Measurements from ENCODE around the gene ITGB2.

ITGB2 gene

DNA sequence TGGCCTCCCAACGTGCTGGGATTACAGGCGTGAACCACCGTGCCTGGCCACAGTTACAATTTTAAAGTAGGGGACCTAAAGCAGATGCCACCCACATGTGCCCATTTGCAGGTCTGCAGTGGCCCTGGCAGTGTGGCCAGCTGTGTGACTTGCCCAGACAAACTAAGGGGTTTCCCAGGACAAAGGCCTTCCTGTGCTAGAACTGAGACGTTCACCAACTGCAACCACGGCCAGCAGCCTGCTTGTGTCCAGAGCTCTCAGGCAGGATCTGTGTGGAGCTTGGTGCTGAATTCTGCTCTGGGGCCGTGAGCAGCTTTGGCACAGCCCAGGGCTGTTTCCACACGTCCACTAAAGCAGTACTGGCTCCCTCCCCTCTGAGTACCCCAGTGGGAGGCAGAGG, 36.6 kb downstream of the ITGB2 start:
- peaks cover 18% of the 10 kb centered on the region for H3K4me1 ChIP-seq (ENCODE audit: control insufficient read depth, low read length)
- peaks cover 14% of the 10 kb centered on the region for H3K27me3 ChIP-seq (ENCODE audit: control insufficient read depth, low read length)
- no peak overlapping the region for H3K27ac ChIP-seq (ENCODE audit: low read depth, low read length)
- no peaks in the 10 kb centered on the region for H3K9me2 ChIP-seq (replicated peaks; ENCODE audit: control insufficient read depth, low read length)
- no peak overlapping the region for H3K4me3 ChIP-seq (ENCODE audit: low read length)
- no peaks in the 10 kb centered on the region for H4K20me1 ChIP-seq (ENCODE audit: control insufficient read depth, insufficient read depth, low read depth, low read length)
- TF ChIP-seq, protein P1, sequence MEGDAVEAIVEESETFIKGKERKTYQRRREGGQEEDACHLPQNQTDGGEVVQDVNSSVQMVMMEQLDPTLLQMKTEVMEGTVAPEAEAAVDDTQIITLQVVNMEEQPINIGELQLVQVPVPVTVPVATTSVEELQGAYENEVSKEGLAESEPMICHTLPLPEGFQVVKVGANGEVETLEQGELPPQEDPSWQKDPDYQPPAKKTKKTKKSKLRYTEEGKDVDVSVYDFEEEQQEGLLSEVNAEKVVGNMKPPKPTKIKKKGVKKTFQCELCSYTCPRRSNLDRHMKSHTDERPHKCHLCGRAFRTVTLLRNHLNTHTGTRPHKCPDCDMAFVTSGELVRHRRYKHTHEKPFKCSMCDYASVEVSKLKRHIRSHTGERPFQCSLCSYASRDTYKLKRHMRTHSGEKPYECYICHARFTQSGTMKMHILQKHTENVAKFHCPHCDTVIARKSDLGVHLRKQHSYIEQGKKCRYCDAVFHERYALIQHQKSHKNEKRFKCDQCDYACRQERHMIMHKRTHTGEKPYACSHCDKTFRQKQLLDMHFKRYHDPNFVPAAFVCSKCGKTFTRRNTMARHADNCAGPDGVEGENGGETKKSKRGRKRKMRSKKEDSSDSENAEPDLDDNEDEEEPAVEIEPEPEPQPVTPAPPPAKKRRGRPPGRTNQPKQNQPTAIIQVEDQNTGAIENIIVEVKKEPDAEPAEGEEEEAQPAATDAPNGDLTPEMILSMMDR (IDR thresholded peaks at IDR 0.05; ENCODE audit: low read depth, low read length, poor library complexity, severe bottlenecking), result no peak
- TF ChIP-seq EZH2phosphoT487 (IDR thresholded peaks at IDR 0.05; ENCODE audit: borderline replicate concordance, low read length), result no peak
- no peaks in the 10 kb centered on the region for H3K9me3 ChIP-seq (ENCODE audit: control insufficient read depth, insufficient read depth, low read length)
- H3K79me2 ChIP-seq (ENCODE audit: control insufficient read depth, low read length), result no peaks in the 10 kb centered on the region
- no peak overlapping the region for H3K4me2 ChIP-seq (ENCODE audit: low read length)
- H3K36me3 ChIP-seq (ENCODE audit: control insufficient read depth, low read length), result no peaks in the 10 kb centered on the region
- no peaks in the 10 kb centered on the region for H3F3A ChIP-seq (ENCODE audit: control insufficient read depth, insufficient read depth)

DNA sequence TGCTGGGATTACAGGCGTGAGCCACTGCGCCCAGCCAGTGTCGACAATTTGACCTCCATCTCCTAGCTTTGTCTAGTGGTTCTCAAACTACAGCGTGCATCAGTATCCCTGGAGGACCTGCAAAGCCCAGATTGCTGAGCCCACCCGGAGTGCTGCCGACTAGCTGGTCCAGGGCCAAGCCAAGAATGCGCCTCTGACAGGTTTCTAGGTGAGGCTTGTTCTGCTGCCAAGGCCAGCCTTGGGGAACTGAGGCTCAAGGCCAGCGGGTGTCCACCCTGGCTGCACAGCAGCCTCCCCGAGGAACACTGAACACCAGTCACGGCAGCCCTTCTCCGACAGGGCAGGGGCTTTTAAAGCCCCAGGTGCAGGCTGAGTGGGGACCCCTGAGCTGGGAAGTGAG, 37.4 kb downstream of the ITGB2 start:
- no peaks in the 10 kb centered on the region for H3K36me3 ChIP-seq (ENCODE audit: control insufficient read depth, low read length)
- no peak overlapping the region for H3K27ac ChIP-seq (ENCODE audit: low read depth, low read length)
- H3K9me3 ChIP-seq (ENCODE audit: control insufficient read depth, insufficient read depth, low read length), result no peaks in the 10 kb centered on the region
- no peak overlapping the region for H3K4me2 ChIP-seq (ENCODE audit: low read length)
- H3K9me2 ChIP-seq (replicated peaks; ENCODE audit: control insufficient read depth, low read length), result no peaks in the 10 kb centered on the region
- no peaks in the 10 kb centered on the region for H3F3A ChIP-seq (ENCODE audit: control insufficient read depth, insufficient read depth)
- H4K20me1 ChIP-seq (ENCODE audit: control insufficient read depth, insufficient read depth, low read depth, low read length), result no peaks in the 10 kb centered on the region
- no peaks in the 10 kb centered on the region for H3K79me2 ChIP-seq (ENCODE audit: control insufficient read depth, low read length)
- H3K4me3 ChIP-seq (ENCODE audit: low read length), result no peak overlapping the region
- no peak for TF ChIP-seq EZH2phosphoT487 (IDR thresholded peaks at IDR 0.05; ENCODE audit: borderline replicate concordance, low read length)
- TF ChIP-seq, protein P1 (IDR thresholded peaks at IDR 0.05; ENCODE audit: low read depth, low read length, poor library complexity, severe bottlenecking), result no peak
- H3K27me3 ChIP-seq (ENCODE audit: control insufficient read depth, low read length), result peaks cover 18% of the 10 kb centered on the region
- H3K4me1 ChIP-seq (ENCODE audit: control insufficient read depth, low read length), result peaks cover 23% of the 10 kb centered on the region

DNA sequence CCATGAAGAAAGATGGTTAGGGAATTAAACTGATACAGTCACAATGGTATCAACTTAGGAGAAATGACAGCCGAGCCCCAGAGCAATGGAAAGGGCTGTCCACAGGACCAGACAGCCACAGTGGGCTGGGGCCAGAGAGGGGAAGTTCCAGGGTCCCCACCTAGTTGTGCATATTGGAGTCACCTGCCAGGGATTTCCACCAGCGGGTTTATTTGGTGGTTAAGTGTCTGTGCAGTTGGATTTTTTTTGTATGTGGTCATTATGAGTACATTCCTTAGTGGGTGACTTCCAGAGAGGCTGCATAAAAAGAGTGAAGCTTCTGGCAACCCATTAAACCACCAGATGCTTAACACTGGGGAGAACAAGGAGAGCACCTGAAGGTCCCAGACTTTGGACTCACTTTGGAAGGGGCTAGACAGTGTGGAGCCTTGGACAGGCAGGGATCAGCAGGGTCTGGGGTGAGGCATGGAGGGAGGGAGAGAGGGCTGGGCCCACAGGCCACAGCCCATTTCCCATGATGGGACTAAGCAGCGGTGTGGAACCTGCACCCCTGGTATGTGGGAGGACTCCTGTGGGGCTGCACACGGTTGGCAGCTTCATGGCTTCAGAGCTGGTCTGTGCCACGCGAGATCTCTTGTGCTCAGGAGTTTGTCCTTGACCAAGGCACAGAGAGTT, 39.4 kb downstream of the ITGB2 start:
- peaks cover 3% of the 10 kb centered on the region; the same call in 1 of the 2 replicates for H3F3A ChIP-seq (ENCODE audit: control insufficient read depth, insufficient read depth)
- no peaks in the 10 kb centered on the region for H4K20me1 ChIP-seq (ENCODE audit: control insufficient read depth, insufficient read depth, low read depth, low read length)
- H3K27ac ChIP-seq (ENCODE audit: low read depth, low read length), result no peak overlapping the region
- H3K9me2 ChIP-seq (replicated peaks; ENCODE audit: control insufficient read depth, low read length), result no peaks in the 10 kb centered on the region
- H3K4me1 ChIP-seq (ENCODE audit: control insufficient read depth, low read length), result peaks cover 31% of the 10 kb centered on the region
- H3K4me3 ChIP-seq (ENCODE audit: low read length), result no peak overlapping the region
- peaks cover 22% of the 10 kb centered on the region for H3K27me3 ChIP-seq (ENCODE audit: control insufficient read depth, low read length)
- no peaks in the 10 kb centered on the region for H3K9me3 ChIP-seq (ENCODE audit: control insufficient read depth, insufficient read depth, low read length)
- H3K79me2 ChIP-seq (ENCODE audit: control insufficient read depth, low read length), result no peaks in the 10 kb centered on the region
- no peak overlapping the region for H3K4me2 ChIP-seq (ENCODE audit: low read length)
- TF ChIP-seq, protein P1 (IDR thresholded peaks at IDR 0.05; ENCODE audit: low read depth, low read length, poor library complexity, severe bottlenecking), result no peak
- no peak for TF ChIP-seq EZH2phosphoT487 (IDR thresholded peaks at IDR 0.05; ENCODE audit: borderline replicate concordance, low read length)
- H3K36me3 ChIP-seq (ENCODE audit: control insufficient read depth, low read length), result no peaks in the 10 kb centered on the region

All from DOHH2 (cell line).